IMR-90 (cell line): Measurements from ENCODE around the gene DBNDD2. TPM values are rescaled to one million over a fixed set of nuclear protein-coding genes. Genes with fewer than 3 reads are reported as not detected.

Experiments used
- ATAC-seq: fragments of 200-7000 bp; cut with Tn5 transposase; 2 replicates; pipeline ENCODE4 v1.9.1; 2020; ENCODE audit warnings: low read depth, mild to moderate bottlenecking, moderate library complexity
- BruUV-seq: library from RNA; stranded (reverse); fragments of 400-500 nt; replicated peaks from 2 replicates; lab custom pipeline; 2021; lab: Mats Ljungman, UMichigan
- CTCF ChIA-PET: fragments of 300-600 bp; formaldehyde crosslinking; extraction: SDS; loops from one replicate; lab custom pipeline; 2021; ENCODE audit warnings: antibody characterized with exemption; lab: Yijun Ruan, JAX
- POLR2A ChIA-PET: fragments of 300-600 bp; sonication (Branson Sonifier 250); formaldehyde crosslinking; loops from one replicate; lab custom pipeline; 2022; ENCODE audit warnings: antibody characterized with exemption; ENCODE audit not compliant: unreplicated experiment; lab: Charles Lee
- DNase-seq: peaks from one replicate; pipeline ENCODE4 v3.0.0; 2013
- H2AFZ ChIP-seq: replicated peaks from 2 replicates; pipeline ENCODE3; 2013; ENCODE audit warnings: low read length, mild to moderate bottlenecking; ENCODE audit not compliant: poor library complexity
- H2AK5ac ChIP-seq: 2 replicates; pipeline ENCODE4 v1.6.1; 2013; ENCODE audit warnings: low read depth, low read length, inconsistent platforms
- H2AK9ac ChIP-seq: replicated peaks from 2 replicates; pipeline ENCODE3; 2013; ENCODE audit warnings: mild to moderate bottlenecking, low read depth, low read length, moderate library complexity; ENCODE audit not compliant: poor library complexity
- H2BK120ac ChIP-seq: 2 replicates; pipeline ENCODE4 v1.6.1; 2013; ENCODE audit warnings: low read depth, low read length, inconsistent platforms
- H2BK15ac ChIP-seq: 3 replicates; pipeline ENCODE4 v1.6.1; 2013; ENCODE audit warnings: low read depth, low read length, inconsistent platforms
- H2BK20ac ChIP-seq: 2 replicates; pipeline ENCODE4 v1.6.1; 2013; ENCODE audit warnings: low read depth, mild to moderate bottlenecking, inconsistent platforms, low read length, moderate library complexity
- H2BK5ac ChIP-seq: 2 replicates; pipeline ENCODE4 v1.6.1; 2013; ENCODE audit warnings: mild to moderate bottlenecking, low read depth, low read length, inconsistent platforms; ENCODE audit not compliant: poor library complexity, severe bottlenecking
- H3K14ac ChIP-seq: replicated peaks from 2 replicates; pipeline ENCODE4 v1.6.1; 2013; ENCODE audit warnings: low read depth, low read length, inconsistent platforms
- H3K18ac ChIP-seq: 2 replicates; pipeline ENCODE4 v1.6.1; 2013; ENCODE audit warnings: low read depth, low read length, control low read depth
- H3K23ac ChIP-seq: 2 replicates; pipeline ENCODE4 v1.6.1; 2013; ENCODE audit warnings: low read depth, low read length, inconsistent platforms
- H3K27ac ChIP-seq: 2 replicates; pipeline ENCODE4 v1.5.1; 2013; ENCODE audit warnings: mild to moderate bottlenecking, control low read depth, low read length; ENCODE audit not compliant: insufficient read depth
- H3K27me3 ChIP-seq: 2 replicates; pipeline ENCODE4 v1.6.1; 2013; ENCODE audit warnings: low read length; ENCODE audit not compliant: control insufficient read depth, insufficient read depth
- H3K36me3 ChIP-seq: 2 replicates; pipeline ENCODE4 v1.6.1; 2013; ENCODE audit warnings: low read length, mixed read lengths; ENCODE audit not compliant: control insufficient read depth, insufficient read depth
- H3K4ac ChIP-seq: 2 replicates; pipeline ENCODE4 v1.6.1; 2013; ENCODE audit warnings: low read depth, low read length, inconsistent platforms
- H3K4me1 ChIP-seq: 2 replicates; pipeline ENCODE4 v1.6.1; 2013; ENCODE audit warnings: low read length, mixed read lengths; ENCODE audit not compliant: control insufficient read depth, insufficient read depth
- H3K4me2 ChIP-seq: 2 replicates; pipeline ENCODE4 v1.6.1; 2013; ENCODE audit warnings: low read depth, mild to moderate bottlenecking, control low read depth, low read length, moderate library complexity
- H3K4me3 ChIP-seq: 2 replicates; pipeline ENCODE4 v1.5.1; 2013; ENCODE audit warnings: low read depth, mild to moderate bottlenecking, control low read depth, low read length, moderate library complexity; ENCODE audit not compliant: insufficient read depth
- H3K56ac ChIP-seq: 2 replicates; pipeline ENCODE4 v1.6.1; 2013; ENCODE audit warnings: low read length, inconsistent platforms; ENCODE audit not compliant: insufficient read depth; ENCODE audit errors: extremely low read depth
- H3K79me1 ChIP-seq, 2 experiments: 2 replicates each; pipeline ENCODE4 v1.6.1; 2013; ENCODE audit warnings: low read length in 2 of 2, inconsistent platforms in 1 of 2, low read depth in 1 of 2
- H3K9ac ChIP-seq: 2 replicates; pipeline ENCODE4 v1.6.1; 2013; ENCODE audit warnings: low read depth, low read length, control low read depth
- H3K9me1 ChIP-seq: 2 replicates; pipeline ENCODE4 v1.6.1; 2013; ENCODE audit warnings: low read length, inconsistent platforms; ENCODE audit not compliant: insufficient read depth
- H3K9me3 ChIP-seq: 2 replicates; pipeline ENCODE4 v1.6.1; 2013; ENCODE audit warnings: low read length; ENCODE audit not compliant: control insufficient read depth, insufficient read depth
- H4K20me1 ChIP-seq: 2 replicates; pipeline ENCODE4 v1.6.1; 2013; ENCODE audit warnings: low read length, inconsistent platforms; ENCODE audit not compliant: insufficient read depth
- H4K5ac ChIP-seq: 2 replicates; pipeline ENCODE4 v1.6.1; 2013; ENCODE audit warnings: mild to moderate bottlenecking, low read depth, low read length, control low read depth
- H4K8ac ChIP-seq, 2 experiments: 2 replicates each; pipeline ENCODE4 v1.6.1; 2013; ENCODE audit warnings: low read depth in 2 of 2, low read length in 2 of 2, control low read depth in 1 of 2, inconsistent platforms in 1 of 2
- H4K91ac ChIP-seq: 2 replicates; pipeline ENCODE4 v1.6.1; 2013; ENCODE audit warnings: low read depth, low read length, inconsistent platforms; ENCODE audit not compliant: insufficient read depth
- BHLHE40 ChIP-seq: fragments of 150-350 bp; IDR thresholded peaks from 2 replicates; pipeline ENCODE4 v1.6.1; 2016; ENCODE audit warnings: mild to moderate bottlenecking, low read depth, low read length
- CEBPB ChIP-seq: IDR thresholded peaks from 2 replicates; pipeline ENCODE4 v1.6.1; 2012; ENCODE audit warnings: low read depth, low read length, improper control_type of control experiment
- CHD1 ChIP-seq: IDR thresholded peaks from 2 replicates; pipeline ENCODE4 v1.6.1; 2012; ENCODE audit warnings: low read depth, low read length, improper control_type of control experiment
- FOS ChIP-seq: fragments of 150-350 bp; IDR thresholded peaks from 2 replicates; pipeline ENCODE4 v1.6.1; 2016; ENCODE audit warnings: low read depth, low read length
- MAFK ChIP-seq: IDR thresholded peaks from 2 replicates; pipeline ENCODE4 v1.6.1; 2012; ENCODE audit warnings: low read depth, low read length, improper control_type of control experiment
- MXI1 ChIP-seq: IDR thresholded peaks from 2 replicates; pipeline ENCODE4 v1.6.1; 2012; ENCODE audit warnings: low read depth, mild to moderate bottlenecking, low read length, moderate library complexity, borderline replicate concordance
- NFE2L2 ChIP-seq: fragments of 150-350 bp; IDR thresholded peaks from 2 replicates; pipeline ENCODE4 v1.6.1; 2016; ENCODE audit warnings: low read depth, mild to moderate bottlenecking, low read length
- POLR2A ChIP-seq: IDR thresholded peaks from 2 replicates; pipeline ENCODE4 v1.6.1; 2012; ENCODE audit warnings: mild to moderate bottlenecking, low read depth, low read length
- RCOR1 ChIP-seq: IDR thresholded peaks from 2 replicates; pipeline ENCODE4 v1.6.1; 2012; ENCODE audit warnings: mild to moderate bottlenecking, low read length, improper control_type of control experiment; ENCODE audit not compliant: insufficient replicate concordance
- SMC3 ChIP-seq: fragments of 150-350 bp; IDR thresholded peaks from 2 replicates; pipeline ENCODE4 v1.6.1; 2016; ENCODE audit warnings: low read depth, mild to moderate bottlenecking, antibody characterized with exemption, low read length, moderate library complexity
- WGBS, 2 experiments: methylation state at CpG; one replicate each; pipeline versions ENCODE4 v1.1.5 to v1.1.7; 2013; ENCODE audit warnings: missing lambda C conversion rate in 2 of 2; ENCODE audit not compliant: insufficient read length in 1 of 2; ENCODE audit errors: extremely low coverage in 2 of 2; 5-methylcytosine and 5-hydroxymethylcytosine counted together
- dilution Hi-C: fragments of 300-500 bp; cut with HindIII; formaldehyde crosslinking; loops from one replicate; pipeline ENCODE4 v1.14.3; 2018; ENCODE audit warnings: low sequenced_read_pairs; ENCODE audit not compliant: unreplicated experiment
- in situ Hi-C: fragments of 300-500 bp; cut with MboI; formaldehyde crosslinking; loops from 3 replicates; pipeline ENCODE4 v1.14.3; 2019; ENCODE audit warnings: low sequenced_read_pairs, inconsistent platforms, mixed read lengths
- intact Hi-C: fragments of 100-400 bp; cut with micrococcal nuclease; formaldehyde crosslinking; loops from 2 replicates; pipeline ENCODE4 v1.10.0; 2022
- polyA plus RNA-seq, 3 experiments: library from polyadenylated mRNA; depleted of rRNA; stranded (reverse); fragments of >200 nt; gene quantifications; 2 replicates each; pipeline ENCODE4 v1.2.3, GENCODE V29; 2012; ENCODE audit warnings: low replicate concordance in 1 of 3
- total RNA-seq: library from RNA; depleted of rRNA; stranded (reverse); fragments of >200 nt; gene quantifications from 2 replicates; pipeline ENCODE4 v1.2.3, GENCODE V29; 2012
- TF ChIP-seq, protein P1 (sequence below): conservative IDR thresholded peaks from 2 replicates; pipeline ENCODE4 v1.5.1; 2012; ENCODE audit warnings: mild to moderate bottlenecking, low read depth, low read length, improper control_type of control experiment
- TF ChIP-seq, protein P2 (sequence below): fragments of 150-350 bp; IDR thresholded peaks from 2 replicates; pipeline ENCODE4 v1.6.1; 2016; ENCODE audit warnings: low read depth, mild to moderate bottlenecking, low read length, moderate library complexity, borderline replicate concordance
- TF ChIP-seq, protein P3 (sequence below): fragments of 150-350 bp; IDR thresholded peaks from 2 replicates; pipeline ENCODE4 v1.6.1; 2017; ENCODE audit warnings: mild to moderate bottlenecking, antibody characterized with exemption, low read length, low read depth

The DBNDD2 gene
- total and polyA plus RNA-seq, 2 of the 4 experiments (the other 2 are of a cell fraction) = 1.3 to 9.3 TPM

DNA sequence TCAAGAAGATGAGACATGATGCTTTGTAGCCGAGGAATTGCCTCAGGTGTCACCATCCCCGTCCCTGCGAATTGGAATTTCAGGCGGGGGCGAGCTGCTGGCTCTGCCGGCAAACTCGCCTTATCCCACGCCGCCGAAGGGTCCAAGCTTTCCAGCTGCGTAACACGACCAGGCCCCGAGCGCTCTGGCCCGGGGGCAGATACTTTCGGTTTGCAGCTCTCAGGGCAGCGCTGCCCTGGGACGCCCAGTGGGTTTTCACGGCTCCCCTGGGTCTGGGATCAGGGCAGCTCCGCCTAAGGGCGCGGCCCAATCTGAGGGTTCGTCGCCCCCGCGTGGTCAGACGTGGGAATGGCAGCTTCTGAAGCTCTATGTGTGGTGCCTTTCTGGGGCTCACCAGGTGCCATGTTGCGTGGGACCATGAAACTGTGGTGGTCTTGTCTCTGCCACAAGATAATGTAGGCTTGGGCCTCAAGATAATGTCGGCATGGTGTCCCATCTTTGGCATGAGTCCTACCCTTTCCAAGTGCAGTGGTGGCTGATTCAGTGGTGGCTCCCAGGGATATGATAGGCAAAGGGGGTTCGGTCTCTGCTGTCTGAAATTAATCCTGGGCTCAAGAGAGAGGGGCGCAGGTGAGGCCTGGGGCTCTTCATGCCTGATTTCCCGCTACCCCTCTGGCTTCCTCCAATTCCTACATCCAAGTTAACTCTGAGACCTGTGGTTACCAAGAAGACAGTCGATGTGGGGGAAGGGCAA is 28.8 kb downstream of the DBNDD2 start:
- no peak overlapping the region for H2BK5ac ChIP-seq
- no peaks in the 10 kb centered on the region for H3K4me1 ChIP-seq
- peak overlapping the region; percentile 1; the same call in 1 of the 2 replicates for H3K18ac ChIP-seq
- H4K5ac ChIP-seq = peak overlapping the region; percentile 73; the same call in 1 of the 2 replicates
- H3K4me2 ChIP-seq = peak overlapping the region; percentile 71
- CTCF ChIA-PET = interaction anchor here (0.5 to 2.3 kb wide), 20 partner anchors 10 to 429 kb away, joined by 3 to 38 read pairs (median 5); partner anchors contain the start of genes PIGT and SYS1
- ATAC-seq (peak; percentile 100), DNase-seq (peak; percentile 81)
- H2BK20ac ChIP-seq = 0 out of 2 replicates have a peak overlapping the region, but pooled peaks have one; percentile 3
- H3K27me3 ChIP-seq = peaks cover 3% of the 10 kb centered on the region
- no peaks in the 10 kb centered on the region for H3K79me1 ChIP-seq
- H2BK15ac ChIP-seq = no peak overlapping the region
- no peaks in the 10 kb centered on the region for H3K9me3 ChIP-seq
- H3K23ac ChIP-seq = peak overlapping the region; percentile 64; the same call in 1 of the 2 replicates
- H2AFZ ChIP-seq = peak overlapping the region; percentile 87
- H3K14ac ChIP-seq = peak overlapping the region; percentile 75
- peak overlapping the region; percentile 42 for H3K27ac ChIP-seq
- WGBS, 2 experiments = 1% methylated on average over 21 of the region's 33 CpGs; no CpG with 5 or more reads in 1 of the 2 experiments
- POLR2A ChIA-PET = no interaction called here
- dilution Hi-C loops (no loop called here), intact Hi-C loops (loop anchor here (1.0 to 10.0 kb wide), 4 partner anchors 63 to 338 kb away; partner anchors contain the start of gene SYS1), in situ Hi-C loops (loop anchor here (5.0 kb wide), 2 partner anchors 80 to 115 kb away; no protein-coding TSS in a partner anchor)
- no peaks in the 10 kb centered on the region for H3K9me1 ChIP-seq
- H3K4me3 ChIP-seq = peak overlapping the region; percentile 75
- peak overlapping the region; percentile 37 for H3K4ac ChIP-seq
- peak overlapping the region; percentile 52; the same call in 1 of the 2 replicates for H3K56ac ChIP-seq
- peak overlapping the region; percentile 56 for H3K9ac ChIP-seq
- H2AK5ac ChIP-seq = peak overlapping the region; percentile 63; the same call in 1 of the 2 replicates
- H3K36me3 ChIP-seq = no peaks in the 10 kb centered on the region
- H4K91ac ChIP-seq = peak overlapping the region; percentile 62
- no peak overlapping the region for H2AK9ac ChIP-seq
- peak overlapping the region; percentile 68 for H2BK120ac ChIP-seq
- BruUV-seq = no TSS peak
- H4K20me1 ChIP-seq = no peaks in the 10 kb centered on the region
- H4K8ac ChIP-seq = peak overlapping the region; percentile 50 to 81; a peak in 2 of 4 replicates
- TF ChIP-seq SMC3 (peak; percentile 90), CEBPB (no peak), POLR2A (0 out of 2 replicates have a peak, but pooled peaks have one; percentile 37), FOS (no peak), CHD1 (no peak), RCOR1 (no peak), NFE2L2 (no peak), MXI1 (0 out of 2 replicates have a peak, but pooled peaks have one; percentile 22), BHLHE40 (no peak), MAFK (no peak)
- TF ChIP-seq, protein P1, sequence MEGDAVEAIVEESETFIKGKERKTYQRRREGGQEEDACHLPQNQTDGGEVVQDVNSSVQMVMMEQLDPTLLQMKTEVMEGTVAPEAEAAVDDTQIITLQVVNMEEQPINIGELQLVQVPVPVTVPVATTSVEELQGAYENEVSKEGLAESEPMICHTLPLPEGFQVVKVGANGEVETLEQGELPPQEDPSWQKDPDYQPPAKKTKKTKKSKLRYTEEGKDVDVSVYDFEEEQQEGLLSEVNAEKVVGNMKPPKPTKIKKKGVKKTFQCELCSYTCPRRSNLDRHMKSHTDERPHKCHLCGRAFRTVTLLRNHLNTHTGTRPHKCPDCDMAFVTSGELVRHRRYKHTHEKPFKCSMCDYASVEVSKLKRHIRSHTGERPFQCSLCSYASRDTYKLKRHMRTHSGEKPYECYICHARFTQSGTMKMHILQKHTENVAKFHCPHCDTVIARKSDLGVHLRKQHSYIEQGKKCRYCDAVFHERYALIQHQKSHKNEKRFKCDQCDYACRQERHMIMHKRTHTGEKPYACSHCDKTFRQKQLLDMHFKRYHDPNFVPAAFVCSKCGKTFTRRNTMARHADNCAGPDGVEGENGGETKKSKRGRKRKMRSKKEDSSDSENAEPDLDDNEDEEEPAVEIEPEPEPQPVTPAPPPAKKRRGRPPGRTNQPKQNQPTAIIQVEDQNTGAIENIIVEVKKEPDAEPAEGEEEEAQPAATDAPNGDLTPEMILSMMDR = peak; percentile 91
- TF ChIP-seq, protein P2, sequence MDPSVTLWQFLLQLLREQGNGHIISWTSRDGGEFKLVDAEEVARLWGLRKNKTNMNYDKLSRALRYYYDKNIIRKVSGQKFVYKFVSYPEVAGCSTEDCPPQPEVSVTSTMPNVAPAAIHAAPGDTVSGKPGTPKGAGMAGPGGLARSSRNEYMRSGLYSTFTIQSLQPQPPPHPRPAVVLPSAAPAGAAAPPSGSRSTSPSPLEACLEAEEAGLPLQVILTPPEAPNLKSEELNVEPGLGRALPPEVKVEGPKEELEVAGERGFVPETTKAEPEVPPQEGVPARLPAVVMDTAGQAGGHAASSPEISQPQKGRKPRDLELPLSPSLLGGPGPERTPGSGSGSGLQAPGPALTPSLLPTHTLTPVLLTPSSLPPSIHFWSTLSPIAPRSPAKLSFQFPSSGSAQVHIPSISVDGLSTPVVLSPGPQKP = no peak
- TF ChIP-seq, protein P3, sequence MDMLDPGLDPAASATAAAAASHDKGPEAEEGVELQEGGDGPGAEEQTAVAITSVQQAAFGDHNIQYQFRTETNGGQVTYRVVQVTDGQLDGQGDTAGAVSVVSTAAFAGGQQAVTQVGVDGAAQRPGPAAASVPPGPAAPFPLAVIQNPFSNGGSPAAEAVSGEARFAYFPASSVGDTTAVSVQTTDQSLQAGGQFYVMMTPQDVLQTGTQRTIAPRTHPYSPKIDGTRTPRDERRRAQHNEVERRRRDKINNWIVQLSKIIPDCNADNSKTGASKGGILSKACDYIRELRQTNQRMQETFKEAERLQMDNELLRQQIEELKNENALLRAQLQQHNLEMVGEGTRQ = no peak
